Stomach (tissue), 9 donors: Measurements from ENCODE around the gene TMEM91. TPM values are rescaled to one million over a fixed set of nuclear protein-coding genes. Genes with fewer than 3 reads are reported as not detected.

ENCODE experiments used
- DNase-seq, 2 donors: peaks; one replicate each; pipeline versions ENCODE4 v3.0.0 to v3.0.0-alpha.2; 2013 to 2019
- H3K27ac ChIP-seq, 5 donors: fragments of 200-600 bp in 4 of 5; sonication (generic) in 4 of 5; one replicate each; pipeline ENCODE4 v1.5.1; 2013 to 2019; ENCODE audit warnings: mild to moderate bottlenecking in 1 of 5, moderate library complexity in 1 of 5
- H3K27me3 ChIP-seq, 3 donors: fragments of 200-600 bp; sonication (generic); one replicate each; pipeline ENCODE4 v1.5.1; 2017 to 2019; ENCODE audit warnings: mixed run types in 1 of 3
- H3K36me3 ChIP-seq, 4 donors: fragments of 200-600 bp; sonication (generic); 1 replicate in 3 of 4; 2 replicates in 1 of 4; pipeline ENCODE4 v1.5.1; 2016 to 2019
- H3K4me1 ChIP-seq, 4 donors: fragments of 200-600 bp; sonication (generic); one replicate each; pipeline ENCODE4 v1.5.1; 2016 to 2019
- H3K4me3 ChIP-seq, 4 donors: fragments of 200-600 bp; sonication (generic) in 3 of 4; one replicate each; pipeline ENCODE4 v1.5.1; 2016 to 2019; ENCODE audit warnings: mild to moderate bottlenecking in 1 of 4
- H3K9me3 ChIP-seq, 4 donors: fragments of 200-600 bp; sonication (generic); one replicate each; pipeline ENCODE4 v1.5.1; 2016 to 2019
- EP300 ChIP-seq: sonication (generic); formaldehyde crosslinking; IDR thresholded peaks from one replicate; pipeline ENCODE4 v1.6.1; 2017; ENCODE audit warnings: antibody characterized with exemption
- POLR2A ChIP-seq, 4 donors: fragments of 450-650 bp; IDR thresholded peaks; one replicate each; pipeline ENCODE4 v1.6.1; 2016; ENCODE audit warnings: antibody characterized with exemption in 4 of 4, control low read depth in 2 of 4, mild to moderate bottlenecking in 1 of 4, moderate library complexity in 1 of 4
- POLR2AphosphoS5 ChIP-seq, 3 donors: sonication (generic); formaldehyde crosslinking; IDR thresholded peaks; one replicate each; pipeline ENCODE4 v1.6.1; 2016; ENCODE audit warnings: antibody characterized with exemption in 3 of 3
- WGBS, 5 donors: extraction: QIAGEN DNeasy Blood & Tissue Kit in 3 of 5; methylation state at CpG; one replicate each; pipeline versions ENCODE4 v1.1.5 to v1.1.7; 2013 to 2018; 5-methylcytosine and 5-hydroxymethylcytosine counted together
- intact Hi-C: fragments of 100-400 bp; cut with DNase I; formaldehyde crosslinking; loops from one replicate; pipeline ENCODE4 v1.15.1; 2023; ENCODE audit warnings: low total_unique reads
- polyA plus RNA-seq, 3 donors: library from polyadenylated mRNA; stranded (reverse); fragments of 200-250 nt; gene quantifications; one replicate each; pipeline ENCODE4 v1.2.3, GENCODE V29; 2013
- total RNA-seq, 5 donors: library from RNA; depleted of rRNA; stranded (reverse); fragments of >200 nt; gene quantifications; one replicate each; pipeline versions ENCODE4 v1.1.0 to v1.2.3, GENCODE V29; 2014 to 2016
- TF ChIP-seq, protein P1 (sequence below), 7 experiments: fragments of 450-650 bp in 4 of 7; fragments of 200-600 bp in 3 of 7; sonication (generic) in 3 of 7; IDR thresholded peaks; one replicate each; pipeline ENCODE4 v1.5.1; 2016 to 2019; ENCODE audit warnings: antibody characterized with exemption in 7 of 7, control low read depth in 2 of 7, mild to moderate bottlenecking in 1 of 7
- donor health status: healthy with polysubstance abuse.
- donor health status: Bipolar disorder and iron deficiency.
- donor health status: healthy.

TMEM91 gene
- total and polyA plus RNA-seq, 8 donors, result 2.3 to 76.3 (median 18.6) TPM

DNA sequence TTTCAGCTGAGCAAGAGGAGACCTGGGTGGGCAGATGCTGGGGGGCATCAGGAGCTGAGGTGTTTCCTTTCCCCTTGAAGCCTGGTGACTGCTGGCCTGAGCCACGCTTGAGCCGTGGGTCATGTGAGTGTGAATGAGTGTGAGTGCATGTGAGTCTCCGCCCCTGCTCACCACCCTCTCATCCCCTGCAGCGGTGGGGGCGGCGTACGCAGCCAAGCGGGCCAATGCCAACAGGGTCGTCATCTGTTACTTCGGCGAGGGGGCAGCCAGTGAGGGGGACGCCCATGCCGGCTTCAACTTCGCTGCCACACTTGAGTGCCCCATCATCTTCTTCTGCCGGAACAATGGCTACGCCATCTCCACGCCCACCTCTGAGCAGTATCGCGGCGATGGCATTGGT lies 45.6 kb downstream of the TMEM91 start:
- peaks cover 61 to 94% (median 93%) of the 10 kb centered on the region in 4 donors for H3K36me3 ChIP-seq
- TF ChIP-seq, protein P1, sequence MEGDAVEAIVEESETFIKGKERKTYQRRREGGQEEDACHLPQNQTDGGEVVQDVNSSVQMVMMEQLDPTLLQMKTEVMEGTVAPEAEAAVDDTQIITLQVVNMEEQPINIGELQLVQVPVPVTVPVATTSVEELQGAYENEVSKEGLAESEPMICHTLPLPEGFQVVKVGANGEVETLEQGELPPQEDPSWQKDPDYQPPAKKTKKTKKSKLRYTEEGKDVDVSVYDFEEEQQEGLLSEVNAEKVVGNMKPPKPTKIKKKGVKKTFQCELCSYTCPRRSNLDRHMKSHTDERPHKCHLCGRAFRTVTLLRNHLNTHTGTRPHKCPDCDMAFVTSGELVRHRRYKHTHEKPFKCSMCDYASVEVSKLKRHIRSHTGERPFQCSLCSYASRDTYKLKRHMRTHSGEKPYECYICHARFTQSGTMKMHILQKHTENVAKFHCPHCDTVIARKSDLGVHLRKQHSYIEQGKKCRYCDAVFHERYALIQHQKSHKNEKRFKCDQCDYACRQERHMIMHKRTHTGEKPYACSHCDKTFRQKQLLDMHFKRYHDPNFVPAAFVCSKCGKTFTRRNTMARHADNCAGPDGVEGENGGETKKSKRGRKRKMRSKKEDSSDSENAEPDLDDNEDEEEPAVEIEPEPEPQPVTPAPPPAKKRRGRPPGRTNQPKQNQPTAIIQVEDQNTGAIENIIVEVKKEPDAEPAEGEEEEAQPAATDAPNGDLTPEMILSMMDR (IDR thresholded peaks at IDR 0.05), result no peak
- TF ChIP-seq POLR2AphosphoS5 (IDR thresholded peaks at IDR 0.05) (no peak), EP300 (no peak), POLR2A (IDR thresholded peaks at IDR 0.05) (no peak)
- no peak overlapping the region for H3K4me3 ChIP-seq
- no peaks in the 10 kb centered on the region for H3K9me3 ChIP-seq
- H3K4me1 ChIP-seq, result peaks cover 11 to 54% (median 30%) of the 10 kb centered on the region in 4 donors
- H3K27me3 ChIP-seq, result no peaks in the 10 kb centered on the region
- DNase-seq, result no peak
- 90 to 95% (median 95%) methylated on average over 18 to 20 of the region's 20 CpGs for WGBS, 5 donors
- peak overlapping the region in 1 of 5 donors; percentile 60 for H3K27ac ChIP-seq
- intact Hi-C loops, result no loop called here

DNA sequence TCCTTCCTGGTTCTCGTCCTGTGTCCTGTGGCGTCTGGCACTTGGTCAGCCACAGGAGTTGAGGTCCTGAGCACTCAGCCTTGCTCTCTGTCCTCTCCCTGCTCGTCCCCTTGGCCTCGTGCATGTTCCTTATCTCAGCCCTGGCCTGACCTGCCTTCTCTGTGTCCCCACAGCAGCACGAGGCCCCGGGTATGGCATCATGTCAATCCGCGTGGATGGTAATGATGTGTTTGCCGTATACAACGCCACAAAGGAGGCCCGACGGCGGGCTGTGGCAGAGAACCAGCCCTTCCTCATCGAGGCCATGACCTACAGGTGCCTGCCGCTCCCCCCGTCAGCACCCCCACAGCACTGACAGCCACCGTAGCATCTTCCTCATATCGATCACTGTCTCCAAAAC lies 46.1 kb downstream of the TMEM91 start:
- intact Hi-C loops, result no loop called here
- H3K9me3 ChIP-seq, result no peaks in the 10 kb centered on the region
- DNase-seq, result no peak
- no peak overlapping the region for H3K4me3 ChIP-seq
- peaks cover 15 to 58% (median 35%) of the 10 kb centered on the region in 4 donors for H3K4me1 ChIP-seq
- peaks cover 57 to 89% (median 88%) of the 10 kb centered on the region in 4 donors for H3K36me3 ChIP-seq
- H3K27me3 ChIP-seq, result no peaks in the 10 kb centered on the region
- TF ChIP-seq POLR2A (IDR thresholded peaks at IDR 0.05) (no peak), EP300 (no peak), POLR2AphosphoS5 (IDR thresholded peaks at IDR 0.05) (no peak)
- TF ChIP-seq, protein P1 (IDR thresholded peaks at IDR 0.05), result no peak
- WGBS, 5 donors, result 79 to 84% (median 82%) methylated on average over 17 to 18 of the region's 18 CpGs
- H3K27ac ChIP-seq, result no peak overlapping the region

DNA sequence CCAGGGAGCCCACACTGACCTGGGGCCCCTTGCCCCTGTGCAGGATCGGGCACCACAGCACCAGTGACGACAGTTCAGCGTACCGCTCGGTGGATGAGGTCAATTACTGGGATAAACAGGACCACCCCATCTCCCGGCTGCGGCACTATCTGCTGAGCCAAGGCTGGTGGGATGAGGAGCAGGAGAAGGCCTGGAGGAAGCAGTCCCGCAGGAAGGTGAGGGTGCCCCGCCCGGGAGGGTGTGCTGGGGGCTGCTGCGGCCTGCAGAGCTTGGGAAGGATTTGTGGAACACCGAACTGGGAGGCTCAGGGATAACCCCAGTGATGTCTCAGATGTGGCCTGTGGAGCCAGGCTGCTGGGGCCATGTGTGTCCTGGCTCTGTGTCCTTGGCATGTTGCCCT lies 46.6 kb downstream of the TMEM91 start:
- DNase-seq, result no peak
- TF ChIP-seq, protein P1 (IDR thresholded peaks at IDR 0.05), result no peak
- TF ChIP-seq POLR2A (IDR thresholded peaks at IDR 0.05), result no peak
- TF ChIP-seq EP300, result no peak
- TF ChIP-seq POLR2AphosphoS5 (IDR thresholded peaks at IDR 0.05), result no peak
- H3K36me3 ChIP-seq, result peaks cover 57 to 84% (median 84%) of the 10 kb centered on the region in 4 donors

DNA sequence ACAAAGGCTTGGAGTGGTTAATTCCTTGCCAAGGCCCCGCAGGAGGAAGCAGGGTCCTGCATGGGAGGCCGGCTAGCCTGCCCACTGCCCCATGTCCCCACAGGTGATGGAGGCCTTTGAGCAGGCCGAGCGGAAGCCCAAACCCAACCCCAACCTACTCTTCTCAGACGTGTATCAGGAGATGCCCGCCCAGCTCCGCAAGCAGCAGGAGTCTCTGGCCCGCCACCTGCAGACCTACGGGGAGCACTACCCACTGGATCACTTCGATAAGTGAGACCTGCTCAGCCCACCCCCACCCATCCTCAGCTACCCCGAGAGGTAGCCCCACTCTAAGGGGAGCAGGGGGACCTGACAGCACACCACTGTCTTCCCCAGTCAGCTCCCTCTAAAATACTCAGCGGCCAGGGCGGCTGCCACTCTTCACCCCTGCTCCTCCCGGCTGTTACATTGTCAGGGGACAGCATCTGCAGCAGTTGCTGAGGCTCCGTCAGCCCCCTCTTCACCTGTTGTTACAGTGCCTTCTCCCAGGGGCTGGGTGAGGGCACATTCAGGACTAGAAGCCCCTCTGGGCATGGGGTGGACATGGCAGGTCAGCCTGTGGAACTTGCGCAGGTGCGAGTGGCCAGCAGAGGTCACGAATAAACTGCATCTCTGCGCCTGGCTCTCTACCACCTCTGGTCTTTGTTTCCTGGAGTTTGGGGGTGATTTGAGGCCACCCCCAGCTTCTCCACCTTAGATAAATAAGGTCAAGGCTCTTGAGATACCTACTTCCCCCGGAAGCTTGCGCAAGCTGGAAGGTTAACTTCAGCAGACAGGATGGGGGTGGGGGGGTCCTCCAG lies 48.2 kb downstream of the TMEM91 start:
- H3K4me1 ChIP-seq, result peaks cover 30 to 76% (median 52%) of the 10 kb centered on the region in 4 donors
- WGBS, 5 donors, result 75 to 85% (median 81%) methylated on average over 14 to 21 of the region's 21 CpGs
- peaks cover 41 to 68% (median 68%) of the 10 kb centered on the region in 4 donors for H3K36me3 ChIP-seq
- intact Hi-C loops, result no loop called here
- no peaks in the 10 kb centered on the region for H3K27me3 ChIP-seq
- H3K4me3 ChIP-seq, result peak overlapping the region in 1 of 4 donors; percentile 54
- H3K9me3 ChIP-seq, result no peaks in the 10 kb centered on the region
- H3K27ac ChIP-seq, result peak overlapping the region in 2 of 5 donors; percentile 9 to 87
- TF ChIP-seq POLR2AphosphoS5 (IDR thresholded peaks at IDR 0.05) (no peak), POLR2A (IDR thresholded peaks at IDR 0.05) (no peak), EP300 (no peak)
- TF ChIP-seq, protein P1 (IDR thresholded peaks at IDR 0.05), result no peak
- DNase-seq, result no peak

More for the DNA sequence above, 46.6 kb downstream of the TMEM91 start:
- H3K9me3 ChIP-seq, result no peaks in the 10 kb centered on the region
- H3K4me3 ChIP-seq, result no peak overlapping the region
- no peaks in the 10 kb centered on the region for H3K27me3 ChIP-seq
- peaks cover 20 to 63% (median 40%) of the 10 kb centered on the region in 4 donors for H3K4me1 ChIP-seq
- H3K27ac ChIP-seq, result no peak overlapping the region
- 91 to 97% (median 92%) methylated on average over 12 of the region's 12 CpGs for WGBS, 5 donors
- intact Hi-C loops, result no loop called here
